ACHN (cell line): Measurements from ENCODE around the gene RSAD1.
A peak's percentile ranks its signal among the peaks of the same experiment; 100 is the strongest.
"Not testable (repeated sequence)": the region's sequence is repeated elsewhere in the genome, so short reads cannot be mapped to it uniquely, and the experiment has no call there.

Experiments
- DNase-seq: peaks from one replicate; pipeline ENCODE4 v3.0.0-alpha.2; 2015
- in situ Hi-C: cut with HindIII; loops from 2 replicates; pipeline ENCODE4 v1.10.0; 2017; ENCODE audit warnings: low sequenced_read_pairs, low pct_ligation_motif_present, low pct_unique_long_range_greater_than_20kb

Gene RSAD1

DNA sequence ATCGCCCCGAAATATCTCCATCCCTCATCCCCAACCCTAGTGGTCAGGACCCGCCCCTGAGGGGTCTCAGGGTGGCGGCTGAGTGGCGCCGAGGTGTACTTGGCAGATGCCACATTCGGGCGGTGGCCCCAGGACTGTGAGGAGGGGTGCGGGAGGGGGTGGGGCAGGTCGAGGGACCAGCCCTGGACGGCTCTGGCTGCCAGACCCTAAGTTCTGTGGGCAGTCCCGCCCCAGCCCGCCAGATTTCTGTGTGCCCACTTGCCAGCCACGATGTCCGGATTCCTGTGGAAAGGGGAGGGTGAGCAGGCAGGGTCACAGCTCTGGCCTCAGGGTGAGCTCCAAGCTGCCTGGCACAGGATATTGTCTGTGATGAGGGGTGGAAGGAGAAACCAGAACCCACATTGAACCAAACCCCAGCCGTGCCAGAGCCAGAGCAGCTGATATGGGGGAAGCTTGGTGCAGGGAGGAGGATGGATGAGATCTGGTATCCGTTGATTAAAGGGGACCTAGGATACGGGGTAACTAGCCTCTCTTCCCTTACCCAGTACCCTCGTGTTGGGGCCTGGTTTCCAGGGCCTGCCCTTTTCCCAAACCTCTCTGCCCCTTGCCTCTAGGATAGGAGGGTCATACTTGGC is 8.9 kb upstream of the RSAD1 start:
- in situ Hi-C loops: no loop called here
- no peak for DNase-seq

DNA sequence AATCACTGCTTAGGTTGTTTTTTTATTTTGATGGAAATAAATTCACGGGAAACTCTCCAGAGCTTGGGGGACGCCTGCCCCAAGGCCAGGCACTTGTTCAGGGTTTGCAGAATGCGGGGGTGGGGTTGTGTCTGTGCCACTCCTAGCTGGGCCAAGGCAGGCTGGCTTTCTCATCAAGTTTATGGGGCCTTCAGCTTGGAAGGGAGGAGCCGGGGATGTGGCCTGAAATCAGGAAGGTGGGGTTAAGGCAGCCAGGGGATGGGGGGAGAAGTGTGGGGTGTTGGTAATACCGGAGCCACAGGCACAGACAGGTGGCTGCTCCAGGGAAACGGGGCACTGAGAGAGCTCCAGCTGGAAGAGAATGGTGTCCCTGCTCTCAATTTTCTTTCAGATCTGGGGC is 8.2 kb upstream of the RSAD1 start:
- in situ Hi-C loops: no loop called here
- no peak for DNase-seq

GRCh38 chr17:50471009-50471905 is 7.4 kb upstream of the RSAD1 start:
- no peak for DNase-seq
- in situ Hi-C loops: no loop called here

GRCh38 chr17:50472286-50472685 is 6.4 kb upstream of the RSAD1 start:
- DNase-seq: no peak
- in situ Hi-C loops: no loop called here

DNA sequence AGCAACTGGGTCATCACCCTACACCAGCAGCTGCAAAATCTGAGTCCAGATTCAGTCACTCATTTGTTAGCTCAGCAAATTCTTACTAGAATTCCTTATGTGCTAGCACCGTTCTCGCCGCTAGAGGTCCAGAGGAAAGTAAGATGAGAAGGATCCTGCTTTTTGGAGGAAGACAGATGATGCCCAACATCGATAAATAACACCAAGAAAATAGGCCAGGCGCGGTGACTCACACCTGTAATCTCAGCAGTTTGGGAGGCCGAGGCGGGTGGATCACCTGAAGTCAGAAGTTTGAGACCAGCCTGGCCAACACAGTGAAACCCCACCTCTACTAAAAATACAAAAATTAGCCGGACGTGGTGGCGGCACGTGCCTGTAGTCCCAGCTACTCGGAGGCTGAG is 5.9 kb upstream of the RSAD1 start:
- in situ Hi-C loops, DNase-seq: not testable (repeated sequence)

GRCh38 chr17:50473901-50474300 is 4.8 kb upstream of the RSAD1 start:
- DNase-seq: no peak

GRCh38 chr17:50474523-50474922 is 4.1 kb upstream of the RSAD1 start:
- in situ Hi-C loops: no loop called here
- DNase-seq: no peak

More at GRCh38 chr17:50473901-50474300, 4.8 kb upstream of the RSAD1 start:
- in situ Hi-C loops: no loop called here

- in situ Hi-C loops: no loop called here
- DNase-seq: no peak
These were observed 3.3 kb upstream of the RSAD1 start for GRCh38 chr17:50475362-50475761.

DNA sequence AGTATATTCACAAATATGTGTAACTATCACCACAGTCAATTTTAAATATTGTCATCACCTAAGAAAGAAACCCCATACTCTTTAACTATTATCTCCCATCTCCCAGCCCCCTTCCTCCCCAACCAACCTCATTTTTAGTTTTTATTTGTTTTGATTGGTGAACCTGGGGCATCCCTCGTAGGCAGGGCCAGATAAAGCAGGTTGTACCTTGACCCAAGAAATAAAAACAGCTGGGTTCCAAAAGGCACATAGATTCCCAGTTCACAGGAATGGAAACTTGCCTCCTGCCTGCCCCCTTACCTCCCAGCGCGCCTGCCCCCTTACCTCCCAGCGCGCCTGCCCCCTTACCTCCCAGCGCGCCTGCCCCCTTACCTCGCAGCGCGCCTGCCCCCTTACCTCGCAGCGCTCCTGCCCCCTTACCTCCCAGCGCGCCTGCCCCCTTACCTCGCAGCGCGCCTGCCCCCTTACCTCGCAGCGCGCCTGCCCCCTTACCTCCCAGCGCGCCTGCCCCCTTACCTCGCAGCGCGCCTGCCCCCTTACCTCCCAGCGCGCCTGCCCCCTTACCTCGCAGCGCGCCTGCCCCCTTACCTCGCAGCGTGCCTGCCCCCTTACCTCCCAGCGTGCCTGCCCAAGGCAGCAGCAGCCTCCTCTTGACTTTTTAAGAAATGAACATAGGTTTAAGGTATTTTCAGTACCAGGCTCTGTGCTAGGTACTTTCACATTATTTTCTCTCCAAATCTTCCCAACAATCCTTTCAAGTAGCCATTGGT is 2.7 kb upstream of the RSAD1 start:
- DNase-seq, in situ Hi-C loops: not testable (repeated sequence)

GRCh38 chr17:50476545-50477315 is 1.9 kb upstream of the RSAD1 start:
- no peak for DNase-seq
- in situ Hi-C loops: no loop called here

- in situ Hi-C loops: no loop called here
- no peak for DNase-seq
These were observed 684 bp upstream of the RSAD1 start for GRCh38 chr17:50477976-50478375.

- peak; percentile 90 for DNase-seq
- in situ Hi-C loops: no loop called here
These were observed 972 bp downstream of the RSAD1 start for GRCh38 chr17:50479522-50480141.

DNA sequence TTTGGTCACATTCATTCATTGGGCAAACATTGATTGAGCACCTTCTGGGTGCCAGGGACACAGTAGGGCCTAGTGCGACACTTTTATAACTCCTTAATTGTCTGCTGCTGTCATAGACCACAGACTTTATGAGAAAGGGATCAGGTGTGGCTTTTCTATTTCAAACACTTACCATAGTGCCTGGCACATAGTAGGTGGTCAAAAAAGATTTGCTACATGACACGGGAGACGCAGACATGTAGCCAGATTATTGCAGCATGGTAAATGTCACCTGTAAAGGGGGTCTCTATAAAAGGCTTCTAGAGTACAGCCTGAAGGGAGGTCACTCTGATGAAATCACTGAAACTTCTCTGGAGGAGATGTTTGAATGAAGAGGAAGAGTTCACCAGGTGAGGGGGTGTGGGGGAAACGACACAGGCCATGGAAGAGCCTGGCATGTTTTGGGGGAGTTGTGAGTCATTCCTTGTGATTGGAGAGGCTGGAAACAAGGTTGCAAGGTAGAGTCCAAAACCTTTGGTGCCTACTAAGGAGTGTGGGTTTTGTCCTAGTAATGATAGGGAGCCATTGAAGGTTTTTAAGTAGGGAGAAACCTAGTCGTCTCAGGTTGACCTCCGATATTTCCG is 1.6 kb downstream of the RSAD1 start:
- in situ Hi-C loops: no loop called here
- DNase-seq: no peak

- in situ Hi-C loops: no loop called here
- DNase-seq: no peak
These were observed 2.3 kb downstream of the RSAD1 start for GRCh38 chr17:50480854-50481490.

DNA sequence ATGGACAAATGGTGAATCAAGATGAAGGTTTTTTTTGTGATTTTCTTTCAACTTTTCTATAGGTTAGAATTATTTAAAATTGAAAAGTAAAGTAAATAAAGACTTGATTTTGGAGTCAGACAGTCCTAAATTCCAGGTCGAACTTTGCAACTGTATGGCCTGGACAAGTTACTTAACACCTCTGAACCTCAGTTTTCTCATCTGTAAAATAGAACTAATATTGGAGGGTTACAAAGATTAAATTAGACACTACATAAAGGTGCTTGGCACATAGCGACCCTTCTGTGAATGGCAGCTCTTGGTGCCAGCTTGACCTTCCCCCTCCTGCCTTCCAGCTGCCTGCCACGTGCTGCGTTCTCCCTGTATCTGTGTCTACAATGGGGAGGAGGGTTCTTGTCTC is 3.0 kb downstream of the RSAD1 start:
- no peak for DNase-seq
- in situ Hi-C loops: no loop called here

DNA sequence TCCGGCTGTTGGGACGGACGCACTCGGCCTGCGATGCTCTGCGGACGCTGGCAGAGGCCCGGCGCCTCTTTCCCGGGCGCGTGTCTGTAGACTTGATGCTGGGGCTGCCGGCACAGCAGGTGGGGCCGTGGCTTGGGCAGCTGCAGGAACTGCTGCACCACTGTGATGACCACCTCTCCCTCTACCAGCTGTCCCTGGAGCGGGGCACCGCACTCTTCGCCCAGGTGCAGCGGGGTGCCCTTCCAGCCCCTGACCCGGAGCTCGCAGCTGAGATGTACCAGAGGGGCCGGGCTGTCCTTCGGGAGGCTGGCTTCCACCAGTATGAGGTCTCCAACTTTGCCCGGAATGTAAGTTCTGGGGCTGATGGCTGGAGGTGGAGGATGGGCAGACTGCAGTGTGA is 3.5 kb downstream of the RSAD1 start:
- DNase-seq: no peak
- in situ Hi-C loops: no loop called here

DNA sequence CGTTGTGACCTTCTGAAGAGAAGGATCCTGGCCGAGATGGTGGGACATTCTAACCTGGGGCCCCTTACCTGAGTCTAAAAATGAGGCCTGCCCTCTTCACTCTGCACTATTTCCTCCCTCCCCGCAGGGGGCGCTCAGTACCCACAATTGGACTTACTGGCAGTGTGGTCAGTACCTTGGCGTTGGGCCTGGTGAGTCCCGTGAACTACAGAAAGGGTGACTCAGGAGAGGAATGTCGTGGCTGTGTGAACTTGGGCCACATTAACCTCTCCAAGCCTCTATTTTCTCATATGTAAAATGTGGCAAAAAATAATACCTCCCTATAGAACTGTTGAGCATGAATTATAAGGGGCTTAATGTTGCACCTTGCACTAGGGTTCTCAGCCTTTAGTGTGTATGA is 3.9 kb downstream of the RSAD1 start:
- DNase-seq: peak; percentile 98
- in situ Hi-C loops: no loop called here
